C4-2B (cell line): ENCODE data around the gene AIG1.

Experiments used
- ZFX ChIP-seq: fragments of 450-650 bp; IDR thresholded peaks from 2 replicates; pipeline ENCODE4 v1.6.1; 2017
- TF ChIP-seq, protein P1 (sequence below): fragments of 450-650 bp; conservative IDR thresholded peaks from 2 replicates; pipeline ENCODE4 v1.5.1; 2017; ENCODE audit warnings: mild to moderate bottlenecking

DNA sequence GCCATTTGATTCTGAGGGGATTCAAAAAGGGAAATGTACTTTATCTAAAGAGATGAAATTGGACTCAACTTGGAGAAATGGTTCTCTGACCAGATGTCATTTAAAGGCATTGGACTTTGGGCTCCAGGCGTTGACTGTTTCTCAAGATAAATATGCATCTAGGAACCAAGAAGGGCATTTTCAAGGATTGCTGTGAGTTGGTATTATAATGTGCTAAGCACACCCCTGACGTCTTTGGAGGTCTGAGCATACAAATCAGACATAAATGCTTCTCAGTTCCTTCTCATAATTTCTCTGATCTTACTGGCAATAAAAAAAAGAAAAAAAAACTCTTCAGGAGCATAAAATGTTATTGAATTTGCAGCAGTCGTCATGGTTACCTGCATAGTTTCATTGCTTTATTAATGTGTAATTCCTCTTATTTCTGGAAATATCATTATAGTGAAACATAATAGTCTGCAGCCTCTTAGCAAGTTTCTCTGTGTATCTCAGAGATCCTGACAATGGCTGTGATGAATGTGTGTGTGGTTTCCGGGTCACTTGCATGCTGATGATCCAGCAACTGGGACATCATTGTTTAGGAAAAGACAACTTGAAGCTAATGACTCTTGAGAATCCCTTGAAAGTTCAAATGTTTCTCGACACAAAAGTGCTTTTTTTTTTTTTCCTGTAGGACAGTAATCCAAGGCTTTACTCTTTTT is 136.0 kb downstream of the AIG1 start:
- TF ChIP-seq, protein P1, sequence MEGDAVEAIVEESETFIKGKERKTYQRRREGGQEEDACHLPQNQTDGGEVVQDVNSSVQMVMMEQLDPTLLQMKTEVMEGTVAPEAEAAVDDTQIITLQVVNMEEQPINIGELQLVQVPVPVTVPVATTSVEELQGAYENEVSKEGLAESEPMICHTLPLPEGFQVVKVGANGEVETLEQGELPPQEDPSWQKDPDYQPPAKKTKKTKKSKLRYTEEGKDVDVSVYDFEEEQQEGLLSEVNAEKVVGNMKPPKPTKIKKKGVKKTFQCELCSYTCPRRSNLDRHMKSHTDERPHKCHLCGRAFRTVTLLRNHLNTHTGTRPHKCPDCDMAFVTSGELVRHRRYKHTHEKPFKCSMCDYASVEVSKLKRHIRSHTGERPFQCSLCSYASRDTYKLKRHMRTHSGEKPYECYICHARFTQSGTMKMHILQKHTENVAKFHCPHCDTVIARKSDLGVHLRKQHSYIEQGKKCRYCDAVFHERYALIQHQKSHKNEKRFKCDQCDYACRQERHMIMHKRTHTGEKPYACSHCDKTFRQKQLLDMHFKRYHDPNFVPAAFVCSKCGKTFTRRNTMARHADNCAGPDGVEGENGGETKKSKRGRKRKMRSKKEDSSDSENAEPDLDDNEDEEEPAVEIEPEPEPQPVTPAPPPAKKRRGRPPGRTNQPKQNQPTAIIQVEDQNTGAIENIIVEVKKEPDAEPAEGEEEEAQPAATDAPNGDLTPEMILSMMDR = no peak
- no peak for TF ChIP-seq ZFX
